ENCODE measurements around the gene POC1A. TPM values are rescaled to one million over a fixed set of nuclear protein-coding genes. Genes with fewer than 3 reads are reported as not detected.

Gene POC1A
- total RNA-seq, 1 donor from 2014 or later: 1.2 TPM

DNA sequence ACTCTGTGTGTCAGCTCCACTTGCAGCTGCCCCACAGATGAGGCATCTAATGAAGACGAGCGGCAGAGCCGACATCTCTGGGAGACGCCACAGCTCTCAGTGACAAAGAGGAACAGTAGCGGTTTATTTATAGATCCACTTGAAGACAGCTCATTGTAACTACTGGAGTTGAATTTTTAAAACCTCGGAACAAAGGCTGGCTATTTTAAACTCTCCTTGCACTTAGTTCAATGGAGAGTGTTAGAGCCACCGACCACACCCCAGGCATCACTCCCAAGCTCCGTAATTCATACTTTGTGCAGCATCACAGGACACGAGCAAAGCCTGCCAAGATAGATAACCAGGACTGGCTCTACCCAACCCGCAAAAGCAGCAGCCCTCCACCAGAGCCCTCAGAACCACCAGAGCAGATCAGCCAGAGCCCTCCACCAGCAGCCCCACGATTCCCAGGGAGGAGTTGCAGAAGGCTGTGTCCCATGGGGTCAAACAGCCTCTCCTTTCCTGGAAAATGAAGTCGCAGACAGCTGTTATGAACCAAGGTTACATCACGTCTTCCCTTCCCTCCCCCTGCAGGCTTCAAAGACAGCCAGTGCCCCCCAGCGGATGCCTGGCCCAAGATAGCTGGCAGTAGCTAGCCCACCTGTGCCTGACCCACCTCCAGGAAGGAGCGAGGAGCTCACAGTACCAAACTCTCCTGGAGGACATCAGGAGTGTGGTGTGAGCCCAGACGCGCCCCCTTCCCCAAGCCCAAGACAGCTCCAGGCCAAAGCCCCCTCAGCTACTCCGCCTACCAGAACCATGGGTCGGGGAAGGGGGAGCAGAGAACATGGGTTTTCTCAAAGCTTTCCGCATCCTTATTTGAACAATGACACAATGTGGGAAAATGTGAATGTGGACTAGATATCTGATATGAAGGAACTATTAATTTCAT, 45.7 kb downstream of the POC1A start:
- Histone ChIP-seq H3K4me1 (peaks cover 45% of the 10 kb centered on the region), H3K27me3 (ENCODE audit: low read depth) (no peaks in the 10 kb centered on the region), H3K36me3 (no peaks in the 10 kb centered on the region), H3K27ac (replicated peaks) (peak overlapping the region; percentile 85), H3K9me3 (replicated peaks) (no peaks in the 10 kb centered on the region), H3K4me3 (peak overlapping the region; percentile 53)
- peak; percentile 55 for DNase-seq
- TF ChIP-seq, protein P1, sequence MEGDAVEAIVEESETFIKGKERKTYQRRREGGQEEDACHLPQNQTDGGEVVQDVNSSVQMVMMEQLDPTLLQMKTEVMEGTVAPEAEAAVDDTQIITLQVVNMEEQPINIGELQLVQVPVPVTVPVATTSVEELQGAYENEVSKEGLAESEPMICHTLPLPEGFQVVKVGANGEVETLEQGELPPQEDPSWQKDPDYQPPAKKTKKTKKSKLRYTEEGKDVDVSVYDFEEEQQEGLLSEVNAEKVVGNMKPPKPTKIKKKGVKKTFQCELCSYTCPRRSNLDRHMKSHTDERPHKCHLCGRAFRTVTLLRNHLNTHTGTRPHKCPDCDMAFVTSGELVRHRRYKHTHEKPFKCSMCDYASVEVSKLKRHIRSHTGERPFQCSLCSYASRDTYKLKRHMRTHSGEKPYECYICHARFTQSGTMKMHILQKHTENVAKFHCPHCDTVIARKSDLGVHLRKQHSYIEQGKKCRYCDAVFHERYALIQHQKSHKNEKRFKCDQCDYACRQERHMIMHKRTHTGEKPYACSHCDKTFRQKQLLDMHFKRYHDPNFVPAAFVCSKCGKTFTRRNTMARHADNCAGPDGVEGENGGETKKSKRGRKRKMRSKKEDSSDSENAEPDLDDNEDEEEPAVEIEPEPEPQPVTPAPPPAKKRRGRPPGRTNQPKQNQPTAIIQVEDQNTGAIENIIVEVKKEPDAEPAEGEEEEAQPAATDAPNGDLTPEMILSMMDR (IDR thresholded peaks at IDR 0.05; ENCODE audit: borderline replicate concordance): peak; percentile 60
- intact Hi-C loops (cut with micrococcal nuclease): loop anchor here (10.0 kb wide), 1 partner anchor 54 kb away; the partner anchor contains the start of gene DUSP7

DNA sequence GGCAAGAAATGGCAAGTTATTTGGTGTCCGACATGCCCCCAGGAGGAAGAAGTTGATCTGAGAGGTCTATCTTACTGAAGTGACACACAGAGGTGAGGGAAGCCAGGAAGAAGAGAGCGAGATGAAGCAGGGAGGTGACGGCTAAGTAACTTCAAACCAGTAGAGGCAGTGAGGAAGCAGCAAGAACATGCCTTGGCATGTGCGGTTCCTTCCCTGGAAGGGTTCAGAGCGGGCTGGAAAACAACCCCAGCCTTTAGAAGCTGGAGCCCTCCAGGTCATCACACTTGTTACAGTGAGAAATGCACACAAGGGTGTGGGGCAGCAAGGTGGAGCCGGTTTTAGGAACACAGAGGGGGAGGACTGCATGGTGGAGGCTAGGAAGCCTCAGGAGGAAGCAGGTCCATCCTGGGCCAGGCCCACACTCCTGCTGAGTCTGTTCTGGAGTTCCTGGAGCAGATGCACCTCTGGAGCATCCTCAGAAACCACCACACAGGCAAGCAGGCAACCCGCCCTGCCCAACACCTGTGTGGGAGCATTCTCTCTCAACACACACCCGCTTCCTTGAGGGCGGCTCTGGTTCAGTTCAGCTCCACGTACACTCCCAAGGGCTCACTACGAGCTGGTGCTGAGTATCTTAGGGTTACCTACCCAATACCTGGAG, 47.1 kb downstream of the POC1A start:
- Histone ChIP-seq H3K9me3 (replicated peaks) (peaks cover 1% of the 10 kb centered on the region), H3K4me3 (no peak overlapping the region), H3K36me3 (no peaks in the 10 kb centered on the region), H3K4me1 (peaks cover 45% of the 10 kb centered on the region), H3K27me3 (ENCODE audit: low read depth) (no peaks in the 10 kb centered on the region), H3K27ac (replicated peaks) (peak overlapping the region; percentile 85)
- TF ChIP-seq, protein P1 (IDR thresholded peaks at IDR 0.05; ENCODE audit: borderline replicate concordance): no peak
- intact Hi-C loops (cut with micrococcal nuclease): loop anchor here (10.0 kb wide), 1 partner anchor 52 kb away; the partner anchor contains the start of gene DUSP7
- no peak for DNase-seq

DNA sequence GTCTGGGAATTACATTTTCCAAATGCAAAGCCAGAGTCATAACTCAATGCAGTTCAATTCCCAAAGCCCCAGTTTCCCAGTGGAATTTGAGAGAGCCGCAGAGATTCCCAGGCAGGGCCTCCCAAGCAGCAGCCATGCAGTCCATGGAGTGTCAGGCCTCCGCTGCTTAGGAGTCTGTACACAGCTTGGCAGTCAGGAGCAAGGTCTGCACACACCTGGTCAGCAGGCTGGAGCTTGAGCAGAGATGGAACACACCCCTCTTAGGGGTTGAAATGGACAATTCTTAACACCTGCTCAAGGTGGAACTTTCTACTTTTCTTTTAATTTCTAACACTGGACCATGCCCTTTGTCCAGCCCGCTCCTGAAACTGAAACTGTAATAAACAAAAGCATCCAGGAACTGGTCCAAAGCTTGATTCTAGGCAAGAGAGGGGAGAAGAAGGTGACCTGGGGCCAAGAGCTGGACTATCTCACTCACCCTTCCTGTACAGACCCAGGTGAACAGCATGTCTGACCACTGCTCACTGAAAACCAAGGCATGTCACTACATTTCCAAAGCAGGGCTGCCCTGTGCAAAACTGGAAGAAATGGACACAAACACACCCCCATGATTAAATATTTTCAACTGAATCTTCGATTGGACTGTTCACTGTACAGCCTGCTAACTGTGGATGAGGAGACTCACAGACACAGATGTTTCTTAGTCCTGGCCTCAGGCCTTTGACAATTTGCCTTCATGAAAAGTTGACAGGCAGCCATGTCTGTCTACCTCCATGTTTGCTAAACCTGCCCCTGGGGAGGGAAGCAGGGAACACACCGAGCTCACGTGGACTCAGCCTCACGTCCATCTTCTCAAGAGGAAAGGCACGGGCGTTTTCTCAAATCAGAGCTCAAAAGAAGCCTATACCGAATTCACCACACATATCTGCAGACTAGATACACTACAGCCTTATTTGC, 49.3 kb downstream of the POC1A start:
- Histone ChIP-seq H3K27me3 (ENCODE audit: low read depth) (no peaks in the 10 kb centered on the region), H3K36me3 (no peaks in the 10 kb centered on the region), H3K27ac (replicated peaks) (no peak overlapping the region), H3K9me3 (replicated peaks) (peaks cover 18% of the 10 kb centered on the region), H3K4me3 (no peak overlapping the region), H3K4me1 (peaks cover 31% of the 10 kb centered on the region)
- intact Hi-C loops (cut with micrococcal nuclease): loop anchor here (10.0 kb wide), 1 partner anchor 50 kb away; the partner anchor contains the start of gene DUSP7
- no peak for DNase-seq
- TF ChIP-seq, protein P1 (IDR thresholded peaks at IDR 0.05; ENCODE audit: borderline replicate concordance): no peak

DNA sequence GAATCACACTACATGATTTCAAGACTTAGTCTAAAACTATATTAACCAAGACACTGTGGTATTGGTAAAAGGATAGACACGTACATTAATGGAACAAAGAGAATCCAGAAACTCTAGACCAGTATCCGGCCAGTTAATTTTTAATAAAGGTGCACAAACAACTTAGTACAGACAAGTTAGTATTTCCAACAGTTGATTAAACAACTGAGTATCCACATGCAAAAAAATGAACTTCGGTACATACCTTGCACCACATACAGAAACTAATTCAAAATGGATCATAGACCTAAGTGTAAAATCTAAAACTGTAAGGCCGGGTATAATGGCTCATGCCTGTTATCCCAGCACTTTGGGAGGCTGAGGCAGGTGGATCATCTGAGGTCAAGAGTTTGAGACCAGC, 51.3 kb downstream of the POC1A start:
- Histone ChIP-seq H3K36me3 (no peaks in the 10 kb centered on the region), H3K9me3 (replicated peaks) (peaks cover 18% of the 10 kb centered on the region), H3K4me1 (peaks cover 11% of the 10 kb centered on the region), H3K27me3 (ENCODE audit: low read depth) (no peaks in the 10 kb centered on the region), H3K4me3 (no peak overlapping the region), H3K27ac (replicated peaks) (no peak overlapping the region)
- intact Hi-C loops (cut with micrococcal nuclease): loop anchor here (10.0 kb wide), 1 partner anchor 48 kb away; the partner anchor contains the start of gene DUSP7
- DNase-seq: no peak
- TF ChIP-seq, protein P1 (IDR thresholded peaks at IDR 0.05; ENCODE audit: borderline replicate concordance): no peak

DNA sequence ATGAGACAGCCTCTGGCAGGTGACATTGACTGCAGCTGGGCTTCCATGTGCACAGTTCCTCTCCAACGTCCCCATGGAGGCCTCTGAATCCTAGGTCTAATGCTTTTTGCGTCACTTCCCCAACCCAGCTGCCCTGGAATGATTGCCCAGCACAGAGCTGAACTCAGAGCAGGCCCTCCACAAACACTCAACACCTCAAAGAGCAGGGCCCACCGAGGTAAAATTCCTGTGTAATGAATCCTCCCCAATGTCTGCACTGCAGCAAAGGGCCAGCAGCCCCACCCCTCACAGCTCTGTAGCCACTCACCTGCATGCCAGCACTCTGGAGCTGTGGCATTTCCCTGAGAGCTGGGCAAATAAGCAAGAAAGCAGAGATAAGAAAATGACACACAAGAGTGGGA, 55.2 kb downstream of the POC1A start:
- H3K27ac ChIP-seq (replicated peaks): peak overlapping the region; percentile 18
- DNase-seq: no peak
- no peaks in the 10 kb centered on the region for H3K27me3 ChIP-seq (ENCODE audit: low read depth)
- intact Hi-C loops (cut with micrococcal nuclease): no loop called here
- peaks cover 18% of the 10 kb centered on the region for H3K9me3 ChIP-seq (replicated peaks)
- no peaks in the 10 kb centered on the region for H3K4me1 ChIP-seq
- no peaks in the 10 kb centered on the region for H3K36me3 ChIP-seq
- TF ChIP-seq, protein P1 (IDR thresholded peaks at IDR 0.05; ENCODE audit: borderline replicate concordance): no peak
- H3K4me3 ChIP-seq: no peak overlapping the region

All from left ventricle myocardium inferior (tissue), 1 donor.